Hepatocyte (in vitro differentiated cells): ENCODE results near the gene CCDC34. TPM values are rescaled to one million over a fixed set of nuclear protein-coding genes. Genes with fewer than 3 reads are reported as not detected.
A peak's percentile ranks its signal among the peaks of the same experiment; 100 is the strongest.

Source experiments
- DNase-seq: peaks from one replicate; pipeline ENCODE4 v3.0.0-alpha.2; 2016; ENCODE audit warnings: low spot score
- H2AFZ ChIP-seq: fragments of 200-600 bp; sonication (generic); 2 replicates; pipeline ENCODE4 v1.6.0; 2016; ENCODE audit warnings: antibody characterized with exemption, mild to moderate bottlenecking
- H3K27ac ChIP-seq: fragments of 200-600 bp; sonication (generic); 2 replicates; pipeline ENCODE4 v1.5.1; 2016; ENCODE audit warnings: mild to moderate bottlenecking
- H3K27me3 ChIP-seq: fragments of 200-600 bp; sonication (generic); 2 replicates; pipeline ENCODE4 v1.6.1; 2016
- H3K36me3 ChIP-seq: fragments of 200-600 bp; sonication (generic); replicated peaks from 2 replicates; pipeline ENCODE4 v1.5.1; 2016; ENCODE audit warnings: low read depth; ENCODE audit not compliant: insufficient read depth
- H3K4me1 ChIP-seq: fragments of 200-600 bp; sonication (generic); 2 replicates; pipeline ENCODE4 v1.5.1; 2016; ENCODE audit warnings: mild to moderate bottlenecking, moderate library complexity; ENCODE audit not compliant: insufficient read depth
- H3K4me2 ChIP-seq: fragments of 200-600 bp; sonication (generic); 2 replicates; pipeline ENCODE4 v1.6.0; 2016
- H3K4me3 ChIP-seq: fragments of 200-600 bp; sonication (generic); 2 replicates; pipeline ENCODE4 v1.5.1; 2016; ENCODE audit warnings: mild to moderate bottlenecking
- H3K79me2 ChIP-seq: fragments of 200-600 bp; sonication (generic); 2 replicates; pipeline ENCODE4 v1.6.0; 2017; ENCODE audit warnings: mild to moderate bottlenecking
- H3K9me2 ChIP-seq: fragments of 200-600 bp; sonication (generic); replicated peaks from 2 replicates; pipeline ENCODE4 v1.6.0; 2017; ENCODE audit warnings: mild to moderate bottlenecking; ENCODE audit not compliant: insufficient read depth
- H3K9me3 ChIP-seq: fragments of 200-600 bp; sonication (generic); 2 replicates; pipeline ENCODE4 v1.5.1; 2016; ENCODE audit warnings: low read depth, mild to moderate bottlenecking
- H4K20me1 ChIP-seq: fragments of 200-600 bp; sonication (generic); 2 replicates; pipeline ENCODE4 v1.6.0; 2016; ENCODE audit warnings: mild to moderate bottlenecking; ENCODE audit not compliant: insufficient read depth, poor library complexity, severe bottlenecking
- CTCF ChIP-seq: fragments of 200-600 bp; sonication (generic); IDR thresholded peaks from 2 replicates; pipeline ENCODE4 v1.5.1; 2016; ENCODE audit warnings: antibody characterized with exemption, mild to moderate bottlenecking; ENCODE audit not compliant: poor library complexity
- EZH2 ChIP-seq: fragments of 200-600 bp; sonication (generic); IDR thresholded peaks from 2 replicates; pipeline ENCODE4 v1.6.1; 2016; ENCODE audit warnings: antibody characterized with exemption, mild to moderate bottlenecking, borderline replicate concordance
- EZH2phosphoT487 ChIP-seq: fragments of 200-600 bp; sonication (generic); IDR thresholded peaks from one replicate; pipeline ENCODE4 v1.6.1; 2018; ENCODE audit warnings: antibody characterized with exemption, mild to moderate bottlenecking, low read depth, moderate library complexity; ENCODE audit not compliant: unreplicated experiment, severe bottlenecking
- WGBS: methylation state at CpG from one replicate; pipeline ENCODE4 v1.1.6; 2016; ENCODE audit warnings: low lambda C conversion rate; ENCODE audit errors: missing lambda C conversion rate; 5-methylcytosine and 5-hydroxymethylcytosine counted together
- polyA plus RNA-seq: library from polyadenylated mRNA; unstranded; fragments of >200 nt; fragmentation: Nextera tagmentation; extraction: Ambion mirVana; gene quantifications from 2 replicates; pipeline ENCODE4 v1.2.1, GENCODE V29; 2016
- total RNA-seq: library from RNA; depleted of rRNA; stranded (reverse); fragments of >200 nt; gene quantifications from 2 replicates; pipeline ENCODE4 v1.2.3, GENCODE V29; 2014

CCDC34 gene
- total and polyA plus RNA-seq, 2 experiments from 2014 or later, result 6.0 to 7.5 TPM

- Histone ChIP-seq H3K4me1 (no peaks in the 10 kb centered on the region), H3K4me2 (no peak overlapping the region), H4K20me1 (no peaks in the 10 kb centered on the region), H3K36me3 (no peaks in the 10 kb centered on the region), H3K79me2 (peaks cover 2% of the 10 kb centered on the region), H3K27me3 (no peaks in the 10 kb centered on the region), H3K4me3 (no peak overlapping the region), H3K9me3 (no peaks in the 10 kb centered on the region), H3K27ac (no peak overlapping the region), H2AFZ (no peak overlapping the region), H3K9me2 (no peaks in the 10 kb centered on the region)
- TF ChIP-seq EZH2 (no peak), EZH2phosphoT487 (no peak), CTCF (no peak)
- 72% methylated on average over 3 of the region's 3 CpGs for WGBS
- DNase-seq, result no peak
Observed at GRCh38 chr11:27379449-27379848, 16.4 kb upstream of the CCDC34 start.

- no peaks in the 10 kb centered on the region for H4K20me1 ChIP-seq
- no peak overlapping the region for H3K4me2 ChIP-seq
- no peak for TF ChIP-seq CTCF
- no peak for TF ChIP-seq EZH2
- TF ChIP-seq EZH2phosphoT487, result no peak
- no peaks in the 10 kb centered on the region for H3K9me2 ChIP-seq
- 54% methylated on average over 2 of the region's 2 CpGs for WGBS
- no peaks in the 10 kb centered on the region for H3K9me3 ChIP-seq
- no peak for DNase-seq
- peaks cover 2% of the 10 kb centered on the region for H3K79me2 ChIP-seq
- no peak overlapping the region for H3K4me3 ChIP-seq
- no peak overlapping the region for H2AFZ ChIP-seq
- no peaks in the 10 kb centered on the region for H3K36me3 ChIP-seq
- peaks cover 28% of the 10 kb centered on the region for H3K4me1 ChIP-seq
- no peaks in the 10 kb centered on the region for H3K27me3 ChIP-seq
- H3K27ac ChIP-seq, result peak overlapping the region; percentile 75
Observed at GRCh38 chr11:27375370-27375769, 12.4 kb upstream of the CCDC34 start.

- H3K9me3 ChIP-seq, result no peaks in the 10 kb centered on the region
- peaks cover 34% of the 10 kb centered on the region for H3K4me1 ChIP-seq
- no peaks in the 10 kb centered on the region for H3K9me2 ChIP-seq
- no peak overlapping the region for H2AFZ ChIP-seq
- peak overlapping the region; percentile 75 for H3K27ac ChIP-seq
- 46% methylated on average over 6 of the region's 6 CpGs for WGBS
- DNase-seq, result no peak
- no peak overlapping the region for H3K4me3 ChIP-seq
- no peaks in the 10 kb centered on the region for H4K20me1 ChIP-seq
- TF ChIP-seq CTCF (no peak), EZH2 (no peak), EZH2phosphoT487 (no peak)
- peak overlapping the region; percentile 43 for H3K4me2 ChIP-seq
- H3K27me3 ChIP-seq, result no peaks in the 10 kb centered on the region
- peaks cover 2% of the 10 kb centered on the region for H3K79me2 ChIP-seq
- H3K36me3 ChIP-seq, result no peaks in the 10 kb centered on the region
Observed at GRCh38 chr11:27373856-27374602, 11.0 kb upstream of the CCDC34 start.
